ENCODE data around the gene EPHA6.
"Not testable (repeated sequence)": the region's sequence is repeated elsewhere in the genome, so short reads cannot be mapped to it uniquely, and the experiment has no call there.

The EPHA6 gene

DNA sequence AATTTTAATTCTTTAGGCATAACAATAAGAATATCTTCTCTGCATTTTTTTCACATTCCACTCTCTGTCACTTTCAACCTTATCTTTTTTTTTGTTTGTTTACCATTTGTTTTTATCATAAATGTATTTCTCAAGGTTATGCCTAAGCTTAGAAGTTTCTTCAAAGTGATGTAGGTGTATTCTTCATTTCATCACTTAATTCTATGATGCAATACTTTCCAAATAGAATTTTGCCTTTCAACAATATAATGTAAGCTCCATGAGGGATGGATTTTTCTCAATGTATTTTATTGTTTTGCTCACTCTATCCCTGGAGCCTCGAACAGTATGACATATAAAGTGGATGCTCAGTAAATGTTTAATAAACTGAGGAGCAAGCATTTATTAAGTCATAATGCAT is 444.9 kb downstream of the EPHA6 start:
- H3K4me3 ChIP-seq (ENCODE audit: low read depth, low read length), result no peak overlapping the region
- DNase-seq (ENCODE audit: low read depth), result no peak
- TF ChIP-seq, protein P1, sequence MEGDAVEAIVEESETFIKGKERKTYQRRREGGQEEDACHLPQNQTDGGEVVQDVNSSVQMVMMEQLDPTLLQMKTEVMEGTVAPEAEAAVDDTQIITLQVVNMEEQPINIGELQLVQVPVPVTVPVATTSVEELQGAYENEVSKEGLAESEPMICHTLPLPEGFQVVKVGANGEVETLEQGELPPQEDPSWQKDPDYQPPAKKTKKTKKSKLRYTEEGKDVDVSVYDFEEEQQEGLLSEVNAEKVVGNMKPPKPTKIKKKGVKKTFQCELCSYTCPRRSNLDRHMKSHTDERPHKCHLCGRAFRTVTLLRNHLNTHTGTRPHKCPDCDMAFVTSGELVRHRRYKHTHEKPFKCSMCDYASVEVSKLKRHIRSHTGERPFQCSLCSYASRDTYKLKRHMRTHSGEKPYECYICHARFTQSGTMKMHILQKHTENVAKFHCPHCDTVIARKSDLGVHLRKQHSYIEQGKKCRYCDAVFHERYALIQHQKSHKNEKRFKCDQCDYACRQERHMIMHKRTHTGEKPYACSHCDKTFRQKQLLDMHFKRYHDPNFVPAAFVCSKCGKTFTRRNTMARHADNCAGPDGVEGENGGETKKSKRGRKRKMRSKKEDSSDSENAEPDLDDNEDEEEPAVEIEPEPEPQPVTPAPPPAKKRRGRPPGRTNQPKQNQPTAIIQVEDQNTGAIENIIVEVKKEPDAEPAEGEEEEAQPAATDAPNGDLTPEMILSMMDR (conservative IDR thresholded peaks at IDR 0.05; ENCODE audit: low read depth, low read length), result no peak

DNA sequence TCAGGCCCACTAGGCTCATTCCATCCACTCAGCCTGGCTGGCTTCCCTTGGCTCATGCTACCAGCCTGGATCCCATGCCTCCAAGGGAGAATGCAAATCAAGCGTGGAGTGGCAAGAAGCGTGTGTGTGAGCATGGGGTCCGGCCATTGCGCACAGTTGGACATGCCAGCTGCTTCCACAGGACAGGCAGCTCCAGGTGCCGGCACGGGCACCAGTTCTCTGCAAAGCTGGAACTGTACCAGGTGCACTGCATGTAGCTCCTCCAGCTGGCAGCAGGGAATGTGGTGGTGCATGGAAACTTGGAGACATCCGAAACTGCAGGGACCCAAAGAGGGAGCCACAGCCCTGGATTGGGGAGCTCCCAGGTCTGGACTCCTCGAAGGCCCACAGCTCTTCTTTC is 449.8 kb downstream of the EPHA6 start:
- DNase-seq (ENCODE audit: low read depth), result no peak
- H3K4me3 ChIP-seq (ENCODE audit: low read depth, low read length), result no peak overlapping the region
- TF ChIP-seq, protein P1 (conservative IDR thresholded peaks at IDR 0.05; ENCODE audit: low read depth, low read length), result no peak

DNA sequence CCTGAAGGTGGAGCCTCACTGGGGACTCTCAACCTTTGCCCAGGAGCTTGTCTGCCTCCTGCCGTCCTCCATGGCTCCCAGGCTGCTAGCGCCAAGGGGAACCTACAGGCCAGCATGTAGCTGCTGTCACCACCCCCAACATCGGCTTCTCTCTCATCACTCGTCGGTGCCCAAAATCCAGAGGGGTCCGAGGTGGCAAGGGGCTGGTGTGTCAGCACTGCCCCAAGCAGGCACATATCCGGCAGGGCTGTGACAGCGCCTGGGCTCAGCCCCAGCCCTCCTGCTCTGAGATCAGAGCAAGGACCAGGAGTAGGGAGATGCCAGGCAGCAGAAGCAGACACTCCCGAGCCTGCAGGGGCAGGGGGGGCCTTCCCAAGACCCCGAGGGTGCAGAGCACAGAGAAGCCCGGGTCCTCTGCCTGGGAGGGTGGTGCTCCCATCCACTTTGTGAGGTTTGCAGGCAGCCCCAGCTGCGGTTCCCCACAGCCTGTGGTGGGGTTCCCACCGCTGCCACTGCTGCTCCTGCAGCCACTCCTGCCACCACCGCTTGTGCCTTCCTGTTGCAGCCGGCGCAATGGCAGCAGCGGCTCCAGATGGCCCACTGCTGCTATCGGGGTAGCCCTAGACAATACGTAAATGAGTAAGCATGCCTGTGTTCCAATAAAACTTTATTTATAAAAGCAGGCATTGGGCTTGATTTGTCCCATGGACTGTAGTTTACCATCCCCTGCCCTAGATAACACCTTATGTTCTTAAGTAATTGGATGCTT is 451.0 kb downstream of the EPHA6 start:
- no peak overlapping the region for H3K4me3 ChIP-seq (ENCODE audit: low read depth, low read length)
- DNase-seq (ENCODE audit: low read depth), result no peak
- TF ChIP-seq, protein P1 (conservative IDR thresholded peaks at IDR 0.05; ENCODE audit: low read depth, low read length), result no peak

DNA sequence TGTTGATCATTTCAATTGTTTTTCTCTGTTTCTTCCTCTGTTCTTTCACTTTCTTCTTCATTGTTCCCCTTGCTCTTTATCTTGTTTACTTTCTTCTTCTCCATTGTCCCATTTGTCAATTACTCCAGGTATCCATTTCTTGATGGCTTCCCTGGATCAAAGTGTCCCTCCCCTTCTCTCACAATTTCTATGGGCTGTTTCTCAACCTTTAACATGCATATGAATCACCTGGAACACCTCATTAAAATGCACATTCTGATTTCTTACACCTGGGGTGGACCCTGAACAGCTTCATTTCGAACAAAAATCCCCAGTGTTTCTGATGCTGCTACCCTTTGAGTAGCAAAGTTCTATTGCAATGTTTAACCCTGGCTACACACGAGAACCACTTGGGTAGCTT is 454.8 kb downstream of the EPHA6 start:
- H3K4me3 ChIP-seq (ENCODE audit: low read depth, low read length), result no peak overlapping the region
- TF ChIP-seq, protein P1 (conservative IDR thresholded peaks at IDR 0.05; ENCODE audit: low read depth, low read length), result no peak
- DNase-seq (ENCODE audit: low read depth), result no peak

DNA sequence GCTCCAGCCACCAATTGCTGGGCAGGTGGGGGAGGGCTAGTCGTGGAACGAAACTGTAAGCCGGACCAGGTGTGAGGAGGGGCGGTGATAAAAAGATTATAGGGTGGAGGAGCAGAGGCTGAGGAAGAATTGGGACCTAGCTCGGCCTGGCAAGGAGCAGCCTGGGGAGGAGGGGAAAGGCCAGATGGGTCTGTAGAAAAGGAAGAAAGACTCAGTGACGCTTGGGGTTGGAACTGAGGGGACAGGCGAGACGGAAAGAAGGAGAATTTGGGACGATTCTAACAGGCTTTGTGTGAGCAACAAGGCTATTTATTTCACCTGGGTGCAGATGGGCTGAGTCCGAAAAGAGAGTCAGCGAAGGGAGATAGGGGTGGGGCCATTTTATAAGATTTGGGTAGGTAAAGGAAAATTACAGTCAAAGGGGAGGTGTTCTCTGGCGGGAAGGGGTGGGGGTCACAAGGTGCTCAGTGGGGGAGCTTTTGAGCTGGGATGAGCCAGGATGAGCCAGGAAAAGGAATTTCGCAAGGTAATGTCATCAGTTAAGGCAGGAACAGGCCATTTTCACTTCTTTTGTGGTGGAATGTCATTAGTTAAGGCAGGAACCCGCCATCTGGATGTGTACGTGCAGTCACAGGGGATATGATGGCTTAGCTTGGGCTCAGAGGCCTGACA is 462.6 kb downstream of the EPHA6 start:
- not testable (repeated sequence) for H3K4me3 ChIP-seq (ENCODE audit: low read depth, low read length); DNase-seq (ENCODE audit: low read depth)

DNA sequence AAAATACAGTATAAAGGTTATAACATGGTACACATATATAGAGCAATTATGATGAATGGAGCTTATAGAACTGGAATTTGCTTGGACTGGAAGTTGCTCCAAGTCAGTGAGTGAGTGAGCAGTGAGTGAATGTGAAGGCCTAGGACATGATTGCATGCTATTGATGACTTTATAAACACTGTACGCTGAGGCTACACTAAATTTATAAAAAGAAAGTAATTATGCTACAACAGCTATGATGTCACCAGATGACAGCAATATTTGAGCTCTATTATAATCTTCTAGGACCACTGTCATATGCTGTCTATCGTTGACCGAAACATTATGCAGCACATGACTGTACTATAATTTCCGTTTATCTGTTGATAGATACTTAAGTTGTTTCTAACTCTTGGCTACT is 463.3 kb downstream of the EPHA6 start:
- TF ChIP-seq, protein P1 (conservative IDR thresholded peaks at IDR 0.05; ENCODE audit: low read depth, low read length), result no peak
- no peak overlapping the region for H3K4me3 ChIP-seq (ENCODE audit: low read depth, low read length)
- DNase-seq (ENCODE audit: low read depth), result no peak

DNA sequence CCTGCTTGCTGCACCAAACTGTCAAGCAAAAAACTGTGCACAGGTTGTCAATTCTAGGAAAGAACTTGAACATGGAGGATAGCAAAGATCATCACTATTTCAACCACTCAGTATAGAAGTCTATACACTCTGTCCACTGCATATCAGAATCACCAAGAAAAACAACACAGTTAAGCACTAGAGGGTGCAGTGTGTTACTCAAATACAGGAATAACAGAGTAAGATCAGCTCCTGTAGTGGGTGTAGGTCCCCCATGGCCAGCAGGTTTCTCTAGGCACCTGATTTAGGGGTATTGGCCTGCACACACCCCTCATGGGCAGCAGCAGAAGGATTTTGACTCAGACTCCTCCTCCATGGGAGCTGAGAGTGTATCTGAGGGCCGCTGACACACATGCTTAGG is 464.1 kb downstream of the EPHA6 start:
- TF ChIP-seq, protein P1 (conservative IDR thresholded peaks at IDR 0.05; ENCODE audit: low read depth, low read length), result no peak
- no peak overlapping the region for H3K4me3 ChIP-seq (ENCODE audit: low read depth, low read length)
- DNase-seq (ENCODE audit: low read depth), result no peak
